Measurements from ENCODE around the gene C2orf81.

The C2orf81 gene

DNA sequence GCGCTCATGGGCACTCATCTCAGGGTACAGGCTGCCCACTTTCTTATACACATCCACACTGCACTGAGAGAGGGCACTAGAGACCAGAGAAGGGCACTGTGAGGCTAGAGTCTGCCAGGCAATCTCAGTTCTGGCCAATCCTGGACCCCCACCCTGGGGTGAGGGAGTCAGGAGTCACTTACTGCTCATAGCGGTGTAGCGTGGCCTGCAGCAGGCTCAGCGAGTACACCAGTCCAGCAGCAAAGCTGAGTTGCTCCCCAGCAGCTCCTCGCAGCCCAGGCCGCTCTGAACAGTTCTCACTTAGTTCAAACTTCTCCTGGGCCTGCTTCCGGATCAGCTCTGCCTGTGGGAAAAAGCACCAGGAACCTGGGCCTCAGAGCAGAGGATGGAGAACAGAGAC lies 53.6 kb downstream of the C2orf81 start:
- H3K27ac ChIP-seq (ENCODE audit: low read length), result no peak overlapping the region
- no peak overlapping the region for H2AFZ ChIP-seq (ENCODE audit: low read length)
- H3K4me3 ChIP-seq (ENCODE audit: low read length), result no peak overlapping the region
- H3K4me2 ChIP-seq (ENCODE audit: low read depth, low read length), result no peak overlapping the region
- H3K9ac ChIP-seq (ENCODE audit: low read length), result no peak overlapping the region
- H4K20me1 ChIP-seq (ENCODE audit: insufficient read depth, low read length), result no peaks in the 10 kb centered on the region
- H3K79me2 ChIP-seq (ENCODE audit: low read length), result no peaks in the 10 kb centered on the region
- H3K9me3 ChIP-seq (replicated peaks; ENCODE audit: insufficient read depth, low read length), result no peaks in the 10 kb centered on the region
- no peaks in the 10 kb centered on the region for H3K9me2 ChIP-seq (replicated peaks; ENCODE audit: insufficient read depth, low read length)
- DNase-seq, result no peak
- no peaks in the 10 kb centered on the region for H3K27me3 ChIP-seq (replicated peaks; ENCODE audit: insufficient read depth, low read length)
- H3F3A ChIP-seq (ENCODE audit: insufficient read depth, low read length), result no peaks in the 10 kb centered on the region
- TF ChIP-seq, protein P1, sequence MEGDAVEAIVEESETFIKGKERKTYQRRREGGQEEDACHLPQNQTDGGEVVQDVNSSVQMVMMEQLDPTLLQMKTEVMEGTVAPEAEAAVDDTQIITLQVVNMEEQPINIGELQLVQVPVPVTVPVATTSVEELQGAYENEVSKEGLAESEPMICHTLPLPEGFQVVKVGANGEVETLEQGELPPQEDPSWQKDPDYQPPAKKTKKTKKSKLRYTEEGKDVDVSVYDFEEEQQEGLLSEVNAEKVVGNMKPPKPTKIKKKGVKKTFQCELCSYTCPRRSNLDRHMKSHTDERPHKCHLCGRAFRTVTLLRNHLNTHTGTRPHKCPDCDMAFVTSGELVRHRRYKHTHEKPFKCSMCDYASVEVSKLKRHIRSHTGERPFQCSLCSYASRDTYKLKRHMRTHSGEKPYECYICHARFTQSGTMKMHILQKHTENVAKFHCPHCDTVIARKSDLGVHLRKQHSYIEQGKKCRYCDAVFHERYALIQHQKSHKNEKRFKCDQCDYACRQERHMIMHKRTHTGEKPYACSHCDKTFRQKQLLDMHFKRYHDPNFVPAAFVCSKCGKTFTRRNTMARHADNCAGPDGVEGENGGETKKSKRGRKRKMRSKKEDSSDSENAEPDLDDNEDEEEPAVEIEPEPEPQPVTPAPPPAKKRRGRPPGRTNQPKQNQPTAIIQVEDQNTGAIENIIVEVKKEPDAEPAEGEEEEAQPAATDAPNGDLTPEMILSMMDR (IDR thresholded peaks at IDR 0.05; ENCODE audit: low read length), result no peak
- TF ChIP-seq EZH2phosphoT487 (IDR thresholded peaks at IDR 0.05; ENCODE audit: low read length), result no peak
- no peaks in the 10 kb centered on the region for H3K4me1 ChIP-seq (ENCODE audit: low read length)
- H3K36me3 ChIP-seq (replicated peaks; ENCODE audit: insufficient read depth, low read length), result no peaks in the 10 kb centered on the region

DNA sequence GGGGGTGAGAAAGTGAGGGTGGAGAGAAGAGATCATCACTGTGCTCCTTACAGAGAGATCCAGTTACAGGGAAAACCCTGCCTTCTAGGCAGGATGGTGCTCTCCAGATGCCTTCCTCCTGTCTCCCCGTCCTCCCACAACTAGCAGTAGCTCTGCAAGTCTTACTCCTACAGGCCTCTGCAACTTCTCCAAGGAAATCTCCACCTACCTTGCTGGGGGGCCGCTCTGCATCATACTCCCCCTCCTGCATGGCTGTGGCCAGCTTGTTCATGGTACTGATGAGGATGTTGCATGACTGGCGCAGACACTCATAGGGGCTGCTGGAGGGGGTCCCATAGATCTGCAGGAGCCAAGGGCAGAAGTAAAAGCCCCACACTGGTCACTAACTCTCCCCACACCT lies 55.4 kb downstream of the C2orf81 start:
- no peak overlapping the region for H3K4me2 ChIP-seq (ENCODE audit: low read depth, low read length)

DNA sequence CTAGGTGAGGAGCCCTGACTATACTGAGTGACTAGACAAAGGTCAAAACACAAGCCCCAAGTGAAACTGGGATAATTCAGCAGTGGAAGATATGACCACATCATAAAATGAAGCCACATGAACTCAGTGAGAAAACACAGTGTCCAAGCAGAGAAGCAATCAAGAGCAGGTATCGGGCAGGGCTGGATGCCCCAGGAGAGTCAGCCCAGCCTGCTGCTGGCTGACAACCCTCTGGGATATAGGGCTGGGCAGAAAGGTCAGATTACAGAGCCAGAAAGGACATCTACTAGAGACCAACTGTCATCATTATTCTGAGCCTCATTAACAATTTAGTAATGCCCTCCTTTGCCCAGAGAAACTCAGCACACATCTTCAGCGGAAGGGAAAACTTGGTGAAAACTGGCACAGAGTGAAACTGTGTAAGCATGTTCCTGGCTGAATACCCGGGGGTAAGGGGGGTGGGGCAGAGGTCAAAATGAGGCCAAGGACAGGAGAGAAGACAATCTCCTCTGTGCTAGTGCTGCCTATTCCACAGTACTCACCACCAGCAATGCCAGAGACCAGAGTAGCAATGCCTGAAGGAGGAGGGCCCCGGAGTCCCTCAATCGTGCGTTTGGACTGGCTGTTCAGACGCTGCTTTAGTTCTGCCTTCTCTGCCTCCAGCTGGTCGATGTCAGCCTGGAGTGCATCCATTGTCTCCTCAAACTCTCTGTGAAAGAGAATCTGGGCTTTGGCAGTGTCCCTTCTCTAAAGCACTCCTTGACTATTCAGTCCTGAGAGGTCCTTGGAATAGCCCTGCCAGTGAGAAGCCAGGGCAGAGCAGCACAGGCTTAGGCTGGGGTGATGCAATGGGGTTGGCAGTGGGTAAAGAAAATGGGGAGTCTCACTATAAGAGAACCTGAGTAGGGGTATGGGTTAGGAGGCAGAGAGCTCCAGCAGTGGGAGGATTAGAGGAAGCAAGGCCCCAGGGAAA lies 56.6 kb downstream of the C2orf81 start:
- no peaks in the 10 kb centered on the region for H3K79me2 ChIP-seq (ENCODE audit: low read length)
- no peaks in the 10 kb centered on the region for H3K9me2 ChIP-seq (replicated peaks; ENCODE audit: insufficient read depth, low read length)
- no peaks in the 10 kb centered on the region for H4K20me1 ChIP-seq (ENCODE audit: insufficient read depth, low read length)
- H3K9me3 ChIP-seq (replicated peaks; ENCODE audit: insufficient read depth, low read length), result no peaks in the 10 kb centered on the region
- H3K4me2 ChIP-seq (ENCODE audit: low read depth, low read length), result no peak overlapping the region
- no peak overlapping the region for H3K4me3 ChIP-seq (ENCODE audit: low read length)
- no peaks in the 10 kb centered on the region for H3K36me3 ChIP-seq (replicated peaks; ENCODE audit: insufficient read depth, low read length)
- H3K9ac ChIP-seq (ENCODE audit: low read length), result no peak overlapping the region
- H3K4me1 ChIP-seq (ENCODE audit: low read length), result no peaks in the 10 kb centered on the region
- no peaks in the 10 kb centered on the region for H3K27me3 ChIP-seq (replicated peaks; ENCODE audit: insufficient read depth, low read length)
- TF ChIP-seq EZH2phosphoT487 (IDR thresholded peaks at IDR 0.05; ENCODE audit: low read length) (no peak), EZH2 (optimal IDR thresholded peaks at IDR 0.05; ENCODE audit: low read depth, low read length) (no peak)
- TF ChIP-seq, protein P1 (IDR thresholded peaks at IDR 0.05; ENCODE audit: low read length), result no peak
- H3F3A ChIP-seq (ENCODE audit: insufficient read depth, low read length), result no peaks in the 10 kb centered on the region
- no peak overlapping the region for H3K27ac ChIP-seq (ENCODE audit: low read length)
- H2AFZ ChIP-seq (ENCODE audit: low read length), result no peak overlapping the region
- no peak for DNase-seq

More for the DNA sequence above, 55.4 kb downstream of the C2orf81 start:
- Histone ChIP-seq H3K27ac (ENCODE audit: low read length) (no peak overlapping the region), H2AFZ (ENCODE audit: low read length) (no peak overlapping the region), H3K79me2 (ENCODE audit: low read length) (no peaks in the 10 kb centered on the region), H3K9me3 (replicated peaks; ENCODE audit: insufficient read depth, low read length) (no peaks in the 10 kb centered on the region), H3K27me3 (replicated peaks; ENCODE audit: insufficient read depth, low read length) (no peaks in the 10 kb centered on the region), H3K9me2 (replicated peaks; ENCODE audit: insufficient read depth, low read length) (no peaks in the 10 kb centered on the region), H4K20me1 (ENCODE audit: insufficient read depth, low read length) (no peaks in the 10 kb centered on the region), H3K4me1 (ENCODE audit: low read length) (no peaks in the 10 kb centered on the region), H3K4me3 (ENCODE audit: low read length) (no peak overlapping the region), H3F3A (ENCODE audit: insufficient read depth, low read length) (no peaks in the 10 kb centered on the region), H3K36me3 (replicated peaks; ENCODE audit: insufficient read depth, low read length) (no peaks in the 10 kb centered on the region), H3K9ac (ENCODE audit: low read length) (no peak overlapping the region)
- DNase-seq, result no peak
- TF ChIP-seq EZH2 (optimal IDR thresholded peaks at IDR 0.05; ENCODE audit: low read depth, low read length), result no peak
- TF ChIP-seq, protein P1 (IDR thresholded peaks at IDR 0.05; ENCODE audit: low read length), result no peak
- no peak for TF ChIP-seq EZH2phosphoT487 (IDR thresholded peaks at IDR 0.05; ENCODE audit: low read length)

Data from MM.1S (cell line).